ENCODE measurements around the gene PRDM16.

PRDM16 gene

GRCh38 chr1:3368711-3369445 lies 299.9 kb downstream of the PRDM16 start:
- DNase-seq, result no peak

DNA sequence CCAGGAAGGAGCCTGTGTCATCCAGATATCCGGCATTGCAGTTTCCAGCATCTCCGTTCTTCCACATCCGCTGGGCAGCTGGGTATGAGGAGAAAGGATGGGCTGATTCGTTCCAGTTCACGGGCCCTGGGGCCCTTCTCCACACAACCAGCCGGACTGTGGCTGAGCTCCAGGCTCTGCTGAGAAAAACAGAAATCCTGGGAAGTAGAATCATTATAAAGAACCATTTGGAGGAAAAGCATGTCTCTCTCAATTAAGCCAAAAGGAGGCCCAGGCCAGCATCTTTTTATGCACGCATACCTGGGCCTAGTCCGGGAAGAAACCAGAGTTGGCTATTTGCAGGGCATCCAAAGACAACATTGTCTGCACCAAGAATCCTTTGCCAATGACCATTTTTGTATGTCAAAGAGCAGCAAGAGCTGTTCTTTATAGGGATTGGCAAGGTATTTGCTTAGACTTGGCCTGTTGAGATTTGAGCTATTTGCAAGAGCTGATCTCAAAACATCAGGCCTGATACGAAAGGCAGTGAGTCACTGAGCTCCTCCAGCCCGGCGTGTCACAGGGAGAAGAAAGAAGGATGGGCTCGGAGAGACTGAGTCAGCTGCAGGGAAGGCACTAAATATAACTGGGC lies 300.6 kb downstream of the PRDM16 start:
- DNase-seq, result no peak

DNA sequence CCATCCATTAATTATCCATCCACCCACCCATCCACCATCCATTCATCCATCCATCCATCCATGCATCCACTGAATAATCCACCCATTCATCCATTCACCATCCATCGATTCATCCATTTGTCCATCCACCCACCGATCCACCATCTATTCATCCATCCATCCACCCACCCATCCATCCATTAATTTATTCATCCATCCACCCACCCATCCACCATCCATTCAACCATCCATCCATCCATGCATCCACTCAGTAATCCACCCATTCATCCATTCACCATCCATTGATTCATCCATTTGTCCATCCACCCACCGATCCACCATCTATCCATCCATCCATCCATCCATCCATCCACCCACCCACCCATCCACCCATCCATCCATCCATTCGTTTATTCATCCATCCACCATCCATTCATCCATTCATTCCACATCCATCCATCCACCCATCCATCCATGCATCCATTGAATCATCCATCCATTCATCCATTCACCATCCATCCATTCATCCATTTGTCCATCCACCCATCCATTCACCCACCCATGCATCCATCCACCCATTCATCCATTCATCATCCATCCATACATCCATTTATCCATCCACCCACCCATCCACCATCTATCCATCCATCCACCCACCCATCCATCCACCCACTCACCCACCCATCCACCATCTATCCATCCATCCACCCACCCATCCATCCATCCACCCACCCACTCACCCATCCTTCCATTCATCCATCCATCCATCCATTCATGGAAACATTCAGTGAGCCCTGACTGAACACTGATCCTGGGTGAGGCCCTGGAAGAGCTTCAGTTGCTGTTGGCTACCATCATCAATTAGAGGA lies 302.1 kb downstream of the PRDM16 start:
- DNase-seq, result no peak

DNA sequence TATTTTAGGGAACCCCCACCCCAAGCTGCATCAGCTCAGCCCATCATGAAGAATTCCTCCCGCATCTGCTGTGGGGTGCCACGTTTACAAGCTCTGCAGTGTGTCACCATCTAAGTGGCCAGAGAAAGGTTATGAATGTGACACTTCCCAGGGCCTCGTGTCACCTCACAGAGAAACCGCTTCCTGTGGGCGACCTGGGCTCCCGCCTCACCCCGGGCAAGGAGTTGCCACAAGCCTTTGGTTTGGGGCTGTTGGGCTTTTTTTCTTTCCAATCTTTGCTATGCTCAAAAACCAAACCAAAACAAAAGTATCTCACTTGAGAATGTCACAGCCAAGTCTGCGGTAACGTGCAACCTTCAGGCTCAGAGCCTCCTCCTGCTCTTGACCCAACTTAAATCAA lies 303.3 kb downstream of the PRDM16 start:
- no peak for DNase-seq

DNA sequence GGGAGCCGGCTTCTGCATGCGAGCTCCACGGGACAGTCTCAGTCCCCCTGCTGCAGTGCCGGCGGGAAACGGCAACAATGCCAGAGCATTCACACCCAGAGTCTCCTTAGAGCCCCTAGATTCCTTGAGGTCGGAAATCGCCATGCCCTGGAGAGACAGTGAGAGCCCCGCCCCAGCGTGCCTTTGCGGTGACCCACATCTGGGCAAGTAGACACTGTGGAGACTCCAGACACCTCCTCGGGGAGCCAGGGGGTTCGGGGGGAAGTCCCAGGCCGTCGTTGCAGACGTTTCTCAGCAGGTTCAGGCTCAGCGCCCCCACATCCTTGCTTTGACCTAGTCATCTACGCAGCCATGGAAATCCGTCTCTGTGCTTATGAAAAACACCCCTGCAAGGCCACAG lies 304.2 kb downstream of the PRDM16 start:
- DNase-seq, result no peak

GRCh38 chr1:3373700-3374405 lies 304.9 kb downstream of the PRDM16 start:
- DNase-seq, result no peak

DNA sequence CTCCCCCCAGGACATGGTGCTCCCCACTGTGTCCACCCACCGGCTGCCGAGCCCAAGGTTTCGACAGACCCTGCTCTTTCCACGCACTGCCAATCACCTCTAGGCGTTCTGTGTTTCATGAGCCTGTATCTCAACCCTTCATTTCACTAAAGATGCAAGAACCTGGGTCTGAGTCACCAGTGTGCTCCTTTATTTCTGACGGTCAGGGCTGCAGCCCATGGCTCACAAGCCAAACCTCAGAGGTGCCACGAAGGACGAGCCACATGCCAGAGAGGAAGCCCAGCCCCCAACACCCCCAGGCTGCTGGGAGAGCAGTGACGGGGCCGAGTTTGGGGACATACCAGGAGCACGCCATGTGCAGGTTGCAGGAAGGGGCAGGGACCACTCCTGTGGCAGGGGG lies 306.2 kb downstream of the PRDM16 start:
- no peak for DNase-seq

DNA sequence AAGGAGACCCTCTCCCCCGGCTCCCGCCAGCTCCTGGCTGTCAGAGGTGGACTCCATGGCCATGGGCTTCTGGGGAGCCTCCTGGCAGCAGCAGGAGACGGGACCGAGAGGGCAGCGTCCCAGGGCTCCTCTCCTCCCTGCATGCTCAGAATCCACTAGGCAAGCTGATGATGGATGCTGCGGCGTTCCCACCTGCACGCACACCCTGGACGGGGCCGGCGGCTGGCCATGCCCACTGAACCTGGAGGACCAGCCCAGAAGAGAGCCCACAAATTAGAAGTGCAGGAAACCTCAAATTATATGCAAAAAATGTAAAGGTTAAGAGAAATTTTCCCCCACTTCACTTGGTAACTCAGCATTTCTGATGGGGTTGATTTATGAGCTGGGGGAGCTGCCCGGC lies 308.2 kb downstream of the PRDM16 start:
- DNase-seq, result no peak

DNA sequence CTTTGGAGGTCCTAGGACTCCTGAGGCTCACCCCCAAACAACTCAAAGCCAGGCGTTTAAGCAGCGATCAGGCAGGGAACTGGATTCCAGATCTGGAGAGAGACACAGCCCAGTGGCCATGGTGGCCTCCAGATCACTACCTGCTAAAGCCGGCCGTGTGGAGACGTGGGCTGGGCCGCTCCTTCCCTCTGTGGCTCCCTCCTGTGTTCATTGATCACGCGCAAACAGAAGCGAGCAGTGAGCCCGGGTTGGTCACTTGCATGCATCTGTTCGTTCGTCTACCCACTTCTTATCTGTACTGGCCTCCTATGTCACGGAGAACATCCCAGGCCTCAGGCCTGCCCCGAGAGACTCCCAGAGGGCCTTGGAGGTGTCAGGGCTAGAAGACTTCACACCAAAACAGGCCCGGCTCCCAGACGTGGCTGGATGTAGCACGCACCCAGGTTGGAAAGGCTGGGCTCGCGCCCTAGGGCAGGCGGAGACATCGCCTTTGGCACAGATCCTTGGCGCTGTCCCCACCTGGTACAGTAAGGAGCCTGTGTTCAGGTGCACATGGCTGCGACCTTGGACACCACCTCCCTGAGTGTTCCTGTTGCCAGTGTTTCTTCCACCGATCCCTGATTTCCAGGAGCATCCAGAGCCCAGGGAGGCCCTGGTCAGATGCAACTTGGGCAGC lies 308.7 kb downstream of the PRDM16 start:
- DNase-seq, result no peak

GRCh38 chr1:3378411-3379208 lies 309.6 kb downstream of the PRDM16 start:
- DNase-seq, result no peak

DNA sequence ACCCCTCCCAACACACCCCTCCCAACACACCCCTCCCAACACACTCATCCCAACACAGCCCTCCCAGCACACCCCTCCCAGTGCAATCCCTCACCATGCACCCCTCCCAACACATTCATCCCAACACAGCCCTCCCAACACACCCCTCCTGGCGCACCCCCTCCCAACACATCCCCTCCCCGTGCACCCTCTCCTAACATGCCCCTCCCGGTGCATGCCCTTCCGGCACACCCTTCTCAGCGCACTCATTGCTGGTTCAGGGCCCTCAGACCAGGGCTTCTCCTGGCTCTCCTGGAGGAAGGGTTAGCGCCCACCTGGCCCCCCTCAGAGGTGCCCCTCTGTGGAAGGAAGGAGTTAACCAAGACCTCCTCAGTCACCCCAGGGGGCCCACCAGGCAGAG lies 310.9 kb downstream of the PRDM16 start:
- DNase-seq, result no peak

GRCh38 chr1:3380469-3380868 lies 311.5 kb downstream of the PRDM16 start:
- no peak for DNase-seq

DNA sequence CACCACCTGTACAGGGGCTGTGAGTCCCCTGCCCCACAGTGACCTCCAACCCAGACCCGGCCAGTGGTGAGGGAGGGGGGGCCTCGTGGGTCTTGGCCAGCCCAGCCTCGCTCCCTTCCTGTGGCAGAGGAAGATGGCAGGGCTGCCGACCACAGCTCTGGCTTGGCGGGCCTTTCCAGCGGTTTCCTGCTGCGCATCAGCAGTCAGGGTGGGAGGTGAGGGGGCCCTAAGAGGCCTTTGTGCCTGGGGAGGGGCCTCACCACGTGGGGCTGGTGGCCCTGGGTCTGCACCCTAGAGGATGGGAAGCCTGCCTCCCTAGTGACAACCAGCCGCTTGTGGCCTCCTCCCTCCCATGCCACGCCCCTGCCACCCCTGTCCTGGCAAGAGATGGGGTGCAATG lies 312.9 kb downstream of the PRDM16 start:
- DNase-seq, result no peak

DNA sequence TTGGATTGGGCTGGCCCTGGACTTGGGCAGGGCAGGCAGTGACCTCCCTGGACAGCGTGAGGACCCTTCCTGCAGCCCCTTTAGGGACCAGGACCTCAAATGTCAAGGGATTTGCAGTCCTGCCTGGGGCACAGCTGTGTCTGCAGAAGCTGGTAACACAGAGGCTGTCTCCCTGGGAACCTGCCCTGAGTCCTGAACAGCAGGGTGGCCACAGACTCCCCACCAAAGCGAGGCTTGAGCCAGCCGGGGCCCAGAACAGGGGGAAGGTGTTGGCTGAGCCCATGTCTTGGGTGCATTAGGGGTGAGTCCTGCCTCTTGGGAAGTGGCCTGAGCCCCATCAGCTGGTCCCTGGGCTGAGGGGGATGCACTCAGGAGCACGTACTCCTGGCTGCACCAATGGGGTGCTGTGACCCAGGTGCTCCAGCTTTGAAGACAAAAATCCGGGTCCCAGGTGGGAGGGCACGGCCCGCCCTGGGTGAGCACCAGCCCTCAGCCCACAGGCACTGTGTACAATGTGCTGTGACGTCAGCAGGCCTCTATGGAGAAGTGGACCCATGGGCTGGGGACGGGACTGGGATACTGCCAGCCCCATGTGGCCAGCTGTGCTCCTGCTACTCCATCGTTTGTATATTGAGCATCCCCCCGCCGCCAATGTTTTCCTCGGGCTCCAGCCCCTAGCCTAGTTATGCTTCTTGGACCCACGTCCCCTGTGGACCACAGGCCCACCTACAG lies 313.5 kb downstream of the PRDM16 start:
- DNase-seq, result no peak

- no peak for DNase-seq
Measured at GRCh38 chr1:3383679-3384078, 314.7 kb downstream of the PRDM16 start.

DNA sequence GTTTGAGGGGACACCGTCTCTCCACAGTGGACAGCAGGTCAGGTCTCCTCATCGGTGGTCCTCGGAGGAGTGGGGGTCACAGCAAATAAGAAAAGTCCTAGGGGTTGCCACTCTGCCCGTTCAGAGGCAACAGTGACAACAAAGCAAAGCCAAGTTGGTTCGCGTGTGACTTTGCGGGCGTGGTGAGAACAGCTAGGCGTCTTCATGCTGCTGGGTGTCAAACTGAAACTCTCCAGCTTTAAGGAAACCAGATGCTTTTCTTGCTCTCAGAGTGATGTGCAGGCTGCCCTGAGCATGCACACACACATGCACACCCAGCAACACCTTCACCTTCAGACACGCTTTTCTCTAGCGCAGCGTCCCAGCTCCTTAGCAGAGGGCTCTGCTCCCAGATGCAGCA lies 315.4 kb downstream of the PRDM16 start:
- DNase-seq, result no peak

DNA sequence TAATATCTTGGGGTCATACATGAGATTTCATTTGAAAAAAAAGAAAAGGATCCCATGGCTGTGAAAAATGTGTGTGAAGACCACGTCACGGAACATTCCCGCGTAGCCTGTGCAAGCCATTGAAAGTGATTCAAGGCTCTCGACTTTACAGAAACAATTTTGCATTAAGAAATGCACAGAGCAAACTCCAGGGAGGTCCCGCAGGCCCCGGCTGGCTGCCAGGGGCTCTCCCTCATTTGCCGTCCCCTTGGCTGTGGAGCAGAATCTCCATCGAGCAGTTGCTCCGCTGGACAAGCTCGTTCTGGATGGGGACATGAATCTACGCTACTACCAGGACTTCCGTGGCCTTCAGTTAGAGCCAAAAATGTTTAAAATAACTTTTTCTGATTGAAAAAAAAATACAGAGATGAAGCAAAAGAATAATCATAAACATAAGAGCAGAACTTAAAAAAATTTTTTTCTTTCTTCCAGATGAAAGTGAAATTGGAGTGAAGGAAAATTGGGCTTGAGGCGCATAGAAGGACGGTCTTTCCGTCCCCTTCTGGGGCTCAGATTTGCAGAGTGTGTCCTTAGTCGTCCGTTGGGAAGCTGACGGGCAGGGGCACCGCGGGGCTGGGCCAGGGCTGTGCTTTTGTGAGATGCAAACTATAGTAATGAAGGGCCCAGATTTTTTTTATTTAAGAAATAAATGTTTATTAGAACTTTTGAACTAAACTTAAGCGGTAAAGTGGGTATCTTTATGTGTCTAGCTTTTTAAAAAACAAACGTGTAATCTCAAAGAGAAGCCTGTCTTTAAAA lies 317.4 kb downstream of the PRDM16 start:
- DNase-seq, result no peak

DNA sequence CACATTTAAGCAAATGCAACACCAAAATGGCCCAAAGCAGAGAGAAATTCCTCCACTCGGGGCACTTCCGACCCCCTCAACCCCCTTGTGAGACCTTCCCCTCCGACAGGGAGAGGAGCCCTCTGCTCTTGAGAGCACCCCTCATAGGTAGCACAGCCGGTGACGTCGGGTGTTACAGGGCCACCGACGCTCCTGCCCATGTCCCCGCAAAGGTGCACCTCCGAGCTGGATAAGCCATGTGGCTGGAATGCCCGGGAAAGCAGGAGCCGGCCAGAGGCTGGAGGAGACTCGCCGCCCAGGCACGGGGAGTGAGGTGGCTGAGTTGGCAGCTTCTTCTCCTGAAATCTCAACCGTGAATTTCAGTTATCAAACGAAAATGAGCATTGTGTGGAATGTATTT lies 318.4 kb downstream of the PRDM16 start:
- DNase-seq, result no peak

DNA sequence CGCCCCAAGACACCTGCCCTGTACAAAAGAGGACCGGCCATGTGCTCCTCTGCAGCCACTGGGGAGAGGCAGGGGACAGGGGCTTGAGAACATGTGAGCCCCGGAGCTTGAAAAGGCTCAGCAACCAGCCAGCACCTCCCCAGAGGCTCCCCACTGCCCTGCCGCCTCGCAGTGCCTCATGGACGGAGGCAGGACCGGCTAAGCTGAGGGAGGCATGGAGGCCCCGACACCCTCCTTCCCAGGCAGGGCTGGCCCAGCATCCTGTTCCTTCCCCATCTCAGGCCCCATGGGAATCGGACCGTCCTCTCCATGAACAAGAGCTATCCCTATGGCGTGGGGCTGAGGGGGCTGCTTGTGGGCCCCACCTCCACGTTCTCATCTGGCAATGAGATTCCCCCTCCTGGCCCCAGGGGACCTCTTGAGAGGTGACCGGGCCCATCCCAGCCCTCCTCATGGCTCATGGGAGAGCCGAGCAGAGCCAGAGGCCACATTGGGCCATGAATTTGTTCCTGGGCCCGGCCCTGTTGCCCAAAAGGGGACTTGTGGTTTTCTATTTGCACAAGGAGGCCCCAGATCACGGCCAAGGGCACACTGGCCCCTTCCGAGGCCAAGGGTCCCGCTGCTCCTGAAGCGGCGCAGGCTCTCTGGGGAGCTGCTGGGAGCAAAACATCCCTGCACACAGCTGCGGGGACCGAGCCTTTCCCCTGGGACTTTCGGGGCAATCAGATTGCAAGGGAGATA lies 320.3 kb downstream of the PRDM16 start:
- DNase-seq, result no peak

GRCh38 chr1:3390291-3390690 lies 321.3 kb downstream of the PRDM16 start:
- no peak for DNase-seq

Data from stimulated activated CD4-positive, alpha-beta T cell treated with anti-CD3 and anti-CD28 coated beads, Interleukin-12 subunit alpha, Interleukin-12 subunit beta, amount 100 ng/mL, for 4 hours (primary cell).